ENCODE data around the gene CLEC12A.
"Not testable (repeated sequence)": the region's sequence is repeated elsewhere in the genome, so short reads cannot be mapped to it uniquely, and the experiment has no call there.

GRCh38 chr12:9976626-9977025 is 5.4 kb downstream of the CLEC12A start:
- not testable (repeated sequence) for TF ChIP-seq POLR2A, POLR2AphosphoS5 (IDR thresholded peaks at IDR 0.05)

Measured in gastroesophageal sphincter (tissue), 2 donors.